SH-SY5Y (cell line): ENCODE data around the gene COMMD2.

Experiments
- GATA2 ChIP-seq: IDR thresholded peaks from 2 replicates; pipeline ENCODE4 v1.6.1; 2011; ENCODE audit warnings: mild to moderate bottlenecking, low read depth, low read length
- GATA3 ChIP-seq: IDR thresholded peaks from 2 replicates; pipeline ENCODE4 v1.6.1; 2011; ENCODE audit warnings: low read depth, mild to moderate bottlenecking, low read length, moderate library complexity

- TF ChIP-seq GATA2 (no peak), GATA3 (no peak)
Measured at GRCh38 chr3:149702691-149703441, 49.4 kb downstream of the COMMD2 start.
